ENCODE data around the gene MAPK8. TPM values are rescaled to one million over a fixed set of nuclear protein-coding genes. Genes with fewer than 3 reads are reported as not detected.

MAPK8 gene
- total RNA-seq, 2 donors from 2014 or later = 32.3 to 43.3 TPM

- H3K36me3 ChIP-seq = no peaks in the 10 kb centered on the region
- H3K4me3 ChIP-seq = no peak overlapping the region
- no peak for DNase-seq
- no peaks in the 10 kb centered on the region for H3K4me1 ChIP-seq
- H3K9ac ChIP-seq (ENCODE audit: low read depth in 2 of 2, low read length in 2 of 2) = no peak overlapping the region
- H3K27me3 ChIP-seq = no peaks in the 10 kb centered on the region
- TF ChIP-seq CTCF (IDR thresholded peaks at IDR 0.05) = no peak
- H3K9me3 ChIP-seq = no peaks in the 10 kb centered on the region
- no peak overlapping the region for H3K27ac ChIP-seq
- intact Hi-C loops (cut with DNase I) = no loop called here
Observed at GRCh38 chr10:48399551-48399950, 93.1 kb downstream of the MAPK8 start.

GRCh38 chr10:48400129-48400849, 93.8 kb downstream of the MAPK8 start:
- Histone ChIP-seq H3K27ac (no peak overlapping the region), H3K9ac (ENCODE audit: low read depth in 2 of 2, low read length in 2 of 2) (no peak overlapping the region), H3K9me3 (no peaks in the 10 kb centered on the region), H3K4me3 (no peak overlapping the region), H3K36me3 (no peaks in the 10 kb centered on the region), H3K27me3 (no peaks in the 10 kb centered on the region), H3K4me1 (no peaks in the 10 kb centered on the region)
- intact Hi-C loops (cut with DNase I) = no loop called here
- no peak for DNase-seq
- TF ChIP-seq CTCF (IDR thresholded peaks at IDR 0.05) = no peak

GRCh38 chr10:48400850-48401220, 94.4 kb downstream of the MAPK8 start:
- H3K4me1 ChIP-seq = no peaks in the 10 kb centered on the region
- TF ChIP-seq CTCF (IDR thresholded peaks at IDR 0.05) = no peak
- H3K4me3 ChIP-seq = no peak overlapping the region
- H3K9ac ChIP-seq (ENCODE audit: low read depth in 2 of 2, low read length in 2 of 2) = no peak overlapping the region
- H3K27ac ChIP-seq = no peak overlapping the region
- H3K27me3 ChIP-seq = no peaks in the 10 kb centered on the region
- H3K36me3 ChIP-seq = no peaks in the 10 kb centered on the region
- intact Hi-C loops (cut with DNase I) = no loop called here
- H3K9me3 ChIP-seq = no peaks in the 10 kb centered on the region
- DNase-seq = no peak

GRCh38 chr10:48404646-48405045, 98.2 kb downstream of the MAPK8 start:
- Histone ChIP-seq H3K4me1 (no peaks in the 10 kb centered on the region), H3K27me3 (no peaks in the 10 kb centered on the region), H3K27ac (no peak overlapping the region), H3K4me3 (no peak overlapping the region), H3K36me3 (no peaks in the 10 kb centered on the region), H3K9me3 (no peaks in the 10 kb centered on the region), H3K9ac (ENCODE audit: low read depth in 2 of 2, low read length in 2 of 2) (no peak overlapping the region)
- TF ChIP-seq CTCF (IDR thresholded peaks at IDR 0.05) = no peak
- intact Hi-C loops (cut with DNase I) = no loop called here
- no peak for DNase-seq

- no peaks in the 10 kb centered on the region for H3K9me3 ChIP-seq
- no peaks in the 10 kb centered on the region for H3K27me3 ChIP-seq
- no peaks in the 10 kb centered on the region for H3K36me3 ChIP-seq
- DNase-seq = no peak
- H3K4me3 ChIP-seq = no peak overlapping the region
- no peak for TF ChIP-seq CTCF (IDR thresholded peaks at IDR 0.05)
- intact Hi-C loops (cut with DNase I) = no loop called here
- no peak overlapping the region for H3K9ac ChIP-seq (ENCODE audit: low read depth in 2 of 2, low read length in 2 of 2)
- H3K27ac ChIP-seq = no peak overlapping the region
- H3K4me1 ChIP-seq = no peaks in the 10 kb centered on the region
Observed at GRCh38 chr10:48406204-48406603, 99.7 kb downstream of the MAPK8 start.
